Amniotic epithelial cell (primary cell): ENCODE results near the gene MYADM.

Experiments used
- DNase-seq: peaks from one replicate; pipeline ENCODE4 v3.0.0-alpha.2; 2010; ENCODE audit warnings: low read depth

Gene MYADM

GRCh38 chr19:53885036-53885435, 17.4 kb downstream of the MYADM start:
- no peak for DNase-seq

GRCh38 chr19:53892301-53892980, 24.8 kb downstream of the MYADM start:
- DNase-seq = no peak

- no peak for DNase-seq
Measured at GRCh38 chr19:53892981-53893325, 25.3 kb downstream of the MYADM start.

- no peak for DNase-seq
Measured at GRCh38 chr19:53894707-53895106, 27.0 kb downstream of the MYADM start.

- DNase-seq = no peak
Measured at GRCh38 chr19:53896682-53897081, 29.0 kb downstream of the MYADM start.

GRCh38 chr19:53897459-53897858, 29.8 kb downstream of the MYADM start:
- DNase-seq = no peak

- DNase-seq = no peak
Measured at GRCh38 chr19:53898166-53898565, 30.5 kb downstream of the MYADM start.

GRCh38 chr19:53898636-53899341, 31.1 kb downstream of the MYADM start:
- no peak for DNase-seq

- DNase-seq = no peak
Measured at GRCh38 chr19:53900191-53900860, 32.6 kb downstream of the MYADM start.

GRCh38 chr19:53903055-53903680, 35.5 kb downstream of the MYADM start:
- DNase-seq = peak; percentile 41

- DNase-seq = no peak
Measured at GRCh38 chr19:53904909-53905308, 37.2 kb downstream of the MYADM start.

- no peak for DNase-seq
Measured at GRCh38 chr19:53905787-53906186, 38.1 kb downstream of the MYADM start.

- DNase-seq = no peak
Measured at GRCh38 chr19:53906211-53907192, 38.8 kb downstream of the MYADM start.

- no peak for DNase-seq
Measured at GRCh38 chr19:53907193-53907581, 39.5 kb downstream of the MYADM start.

- DNase-seq = no peak
Measured at GRCh38 chr19:53907690-53908089, 40.0 kb downstream of the MYADM start.

GRCh38 chr19:53908106-53908934, 40.6 kb downstream of the MYADM start:
- DNase-seq = peak; percentile 31

- no peak for DNase-seq
Measured at GRCh38 chr19:53908935-53909415, 41.3 kb downstream of the MYADM start, which contains the start of gene CACNG7. TSS of gene CACNG7 (plus strand) at chr19:53909278. CDS start at chr19:53912832, 3,554 bp downstream.

GRCh38 chr19:53909471-53910169, 41.9 kb downstream of the MYADM start:
- DNase-seq = no peak

GRCh38 chr19:53910170-53910518, 42.5 kb downstream of the MYADM start:
- no peak for DNase-seq

GRCh38 chr19:53912653-53913052, 45.0 kb downstream of the MYADM start:
- DNase-seq = no peak
